Left renal pelvis (tissue), 4 donors: ENCODE measurements around the gene SLC19A2. TPM values are rescaled to one million over a fixed set of nuclear protein-coding genes. Genes with fewer than 3 reads are reported as not detected.
"Not testable (repeated sequence)": the region's sequence is repeated elsewhere in the genome, so short reads cannot be mapped to it uniquely, and the experiment has no call there.

Experiments used
- DNase-seq, 4 donors: peaks; one replicate each; pipeline ENCODE4 v3.0.0-alpha.2; 2013; ENCODE audit warnings: low read depth in 4 of 4, low spot score in 3 of 4
- polyA plus RNA-seq, 4 donors: library from polyadenylated mRNA; unstranded; fragments of 120-200 nt; gene quantifications; one replicate each; pipeline ENCODE4 v1.2.1, GENCODE V29; 2013; ENCODE audit not compliant: insufficient read length in 4 of 4

Gene SLC19A2, protein sequence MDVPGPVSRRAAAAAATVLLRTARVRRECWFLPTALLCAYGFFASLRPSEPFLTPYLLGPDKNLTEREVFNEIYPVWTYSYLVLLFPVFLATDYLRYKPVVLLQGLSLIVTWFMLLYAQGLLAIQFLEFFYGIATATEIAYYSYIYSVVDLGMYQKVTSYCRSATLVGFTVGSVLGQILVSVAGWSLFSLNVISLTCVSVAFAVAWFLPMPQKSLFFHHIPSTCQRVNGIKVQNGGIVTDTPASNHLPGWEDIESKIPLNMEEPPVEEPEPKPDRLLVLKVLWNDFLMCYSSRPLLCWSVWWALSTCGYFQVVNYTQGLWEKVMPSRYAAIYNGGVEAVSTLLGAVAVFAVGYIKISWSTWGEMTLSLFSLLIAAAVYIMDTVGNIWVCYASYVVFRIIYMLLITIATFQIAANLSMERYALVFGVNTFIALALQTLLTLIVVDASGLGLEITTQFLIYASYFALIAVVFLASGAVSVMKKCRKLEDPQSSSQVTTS
- 10 to 100 TPM in 3 of 4 donors, 1 to 10 TPM in 1; 6.7 to 21.8 (median 18.5) TPM for polyA plus RNA-seq

DNA sequence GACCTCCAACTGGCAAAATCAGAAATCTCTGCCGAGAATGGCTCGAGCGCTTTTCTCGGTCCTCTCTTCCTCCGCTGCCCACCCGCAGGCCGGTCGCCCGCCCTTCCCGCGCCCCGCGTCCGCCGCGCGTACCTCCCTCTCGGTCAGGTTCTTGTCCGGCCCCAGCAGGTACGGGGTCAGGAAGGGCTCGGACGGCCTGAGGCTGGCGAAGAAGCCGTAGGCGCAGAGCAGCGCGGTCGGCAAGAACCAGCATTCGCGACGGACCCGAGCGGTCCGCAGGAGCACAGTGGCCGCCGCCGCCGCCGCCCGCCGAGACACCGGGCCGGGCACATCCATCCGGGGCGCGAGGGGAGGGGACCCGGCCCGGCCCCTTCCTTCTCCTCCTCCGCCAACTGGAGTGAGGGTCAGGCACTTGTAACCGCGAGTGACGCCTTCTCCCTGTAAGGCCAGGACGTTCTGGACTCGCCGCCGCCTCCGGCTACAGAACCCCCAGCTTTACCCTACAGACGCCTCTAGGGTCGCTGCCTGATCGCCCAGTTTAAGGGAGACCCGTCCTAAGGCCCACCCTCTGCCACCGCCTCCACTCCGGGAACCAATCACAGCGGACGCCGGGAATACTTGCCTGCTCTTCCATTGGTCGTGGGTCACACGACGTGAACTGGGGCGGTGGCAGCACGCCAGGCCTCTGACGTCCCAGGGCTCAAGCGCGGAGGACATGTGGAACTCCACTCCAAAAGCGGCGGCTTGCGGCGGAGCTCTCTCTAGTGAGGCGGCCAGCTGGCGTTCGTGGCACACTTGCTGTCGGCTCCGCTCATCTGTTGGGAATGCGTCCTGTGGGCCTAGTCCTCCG, at the start of gene SLC19A2:
SLC19A2 (minus strand) TSS at position 514 of the 850 bp plus-strand sequence; CDS start at position 336, 178 bp downstream.
- peak; percentile 96 to 98 (median 96) for DNase-seq

DNA sequence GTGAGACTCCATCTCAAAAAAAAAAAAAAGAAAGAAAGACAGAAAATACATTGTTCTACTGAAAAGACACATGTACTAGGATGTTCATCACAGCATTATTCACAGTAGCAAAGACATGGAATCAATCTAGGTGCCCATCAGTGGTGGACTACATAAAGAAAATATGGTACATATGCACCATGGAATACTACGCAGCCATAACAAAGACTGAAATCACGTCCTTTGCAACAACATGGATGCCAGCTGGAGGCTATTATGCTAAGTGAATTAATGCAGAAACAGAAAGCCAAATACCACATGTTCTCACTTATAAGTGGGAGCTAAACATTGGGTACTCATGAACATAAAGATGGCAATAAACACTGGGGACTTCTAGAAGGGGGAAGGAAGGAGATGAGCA, 48.9 kb upstream of the SLC19A2 start:
- DNase-seq = no peak

DNA sequence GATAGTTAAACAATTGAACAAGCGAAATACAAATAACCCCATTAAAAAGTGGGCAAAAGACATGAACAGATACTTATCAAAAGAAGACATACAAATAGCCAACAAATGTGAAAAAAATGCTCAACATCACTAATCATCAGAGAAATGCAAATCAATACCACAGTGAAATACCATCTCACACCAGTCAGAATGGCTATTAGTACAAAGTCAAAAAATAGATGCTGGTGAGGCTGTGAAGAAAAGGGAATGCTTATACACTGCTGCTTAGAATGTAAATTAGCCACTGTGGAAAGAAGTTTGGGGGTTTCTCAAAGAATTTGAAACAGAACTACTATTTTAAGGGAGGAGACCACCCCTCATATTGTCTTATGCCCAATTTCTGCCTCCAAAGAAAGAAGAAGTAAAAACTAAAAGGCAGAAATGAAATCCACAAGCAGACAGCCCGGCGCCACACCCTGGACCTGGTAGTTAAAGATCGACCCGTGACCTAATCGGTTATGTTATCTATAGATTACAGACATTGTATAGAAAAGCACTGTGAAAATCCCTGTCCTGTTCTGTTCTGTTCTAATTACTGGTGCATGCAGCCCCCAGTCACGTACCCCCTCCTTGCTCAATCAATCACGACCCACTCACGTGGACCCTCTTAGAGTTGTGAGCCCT, 47.9 kb upstream of the SLC19A2 start:
- not testable (repeated sequence) for DNase-seq

DNA sequence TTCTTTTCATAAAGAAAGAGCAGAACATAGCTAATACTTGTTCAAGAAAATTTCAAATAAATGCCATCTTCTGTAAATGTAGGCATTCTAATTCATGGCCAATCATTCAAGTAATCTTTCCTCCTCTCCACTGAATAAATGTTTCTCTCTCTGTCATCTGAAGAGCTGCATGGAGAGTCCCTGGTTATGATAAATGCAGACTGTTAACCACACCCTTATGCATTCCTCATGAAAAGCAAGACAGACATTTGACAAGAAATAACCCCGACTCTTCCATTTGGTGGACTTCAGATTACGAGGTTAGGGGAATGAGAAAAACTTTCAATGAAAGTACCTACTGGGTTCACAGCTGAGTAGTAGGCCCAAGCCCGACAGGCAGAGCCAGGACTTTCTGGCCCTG, 44.7 kb upstream of the SLC19A2 start:
- DNase-seq = no peak

DNA sequence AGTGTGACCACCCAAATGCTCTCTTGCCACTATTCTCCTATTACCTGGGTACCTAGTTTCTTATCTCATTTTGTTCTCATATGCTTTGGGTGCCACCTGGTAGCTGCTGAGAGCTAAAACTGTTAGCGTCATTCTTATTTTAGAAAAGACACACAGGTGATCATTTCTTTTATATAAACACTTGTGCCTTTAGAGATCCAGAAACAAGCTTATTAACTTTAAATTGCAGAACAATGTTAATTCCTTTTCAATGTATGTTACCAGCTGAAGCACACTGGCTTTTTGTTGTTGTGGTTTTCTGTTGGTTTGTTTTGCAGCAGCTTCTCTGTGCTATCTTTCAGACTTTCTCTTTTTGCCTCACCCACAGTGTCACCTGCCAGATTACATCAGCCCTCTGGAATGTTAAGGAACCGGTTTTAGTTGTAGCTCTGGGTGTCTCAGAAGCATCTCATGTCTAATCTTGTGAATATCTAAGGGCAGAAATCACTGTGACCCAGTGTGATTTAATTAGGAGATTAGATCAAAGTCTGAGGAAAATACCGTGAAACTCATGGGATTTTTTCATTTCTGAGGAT, 43.4 kb upstream of the SLC19A2 start:
- peak in 2 of 4 donors; percentile 24 to 36 for DNase-seq

DNA sequence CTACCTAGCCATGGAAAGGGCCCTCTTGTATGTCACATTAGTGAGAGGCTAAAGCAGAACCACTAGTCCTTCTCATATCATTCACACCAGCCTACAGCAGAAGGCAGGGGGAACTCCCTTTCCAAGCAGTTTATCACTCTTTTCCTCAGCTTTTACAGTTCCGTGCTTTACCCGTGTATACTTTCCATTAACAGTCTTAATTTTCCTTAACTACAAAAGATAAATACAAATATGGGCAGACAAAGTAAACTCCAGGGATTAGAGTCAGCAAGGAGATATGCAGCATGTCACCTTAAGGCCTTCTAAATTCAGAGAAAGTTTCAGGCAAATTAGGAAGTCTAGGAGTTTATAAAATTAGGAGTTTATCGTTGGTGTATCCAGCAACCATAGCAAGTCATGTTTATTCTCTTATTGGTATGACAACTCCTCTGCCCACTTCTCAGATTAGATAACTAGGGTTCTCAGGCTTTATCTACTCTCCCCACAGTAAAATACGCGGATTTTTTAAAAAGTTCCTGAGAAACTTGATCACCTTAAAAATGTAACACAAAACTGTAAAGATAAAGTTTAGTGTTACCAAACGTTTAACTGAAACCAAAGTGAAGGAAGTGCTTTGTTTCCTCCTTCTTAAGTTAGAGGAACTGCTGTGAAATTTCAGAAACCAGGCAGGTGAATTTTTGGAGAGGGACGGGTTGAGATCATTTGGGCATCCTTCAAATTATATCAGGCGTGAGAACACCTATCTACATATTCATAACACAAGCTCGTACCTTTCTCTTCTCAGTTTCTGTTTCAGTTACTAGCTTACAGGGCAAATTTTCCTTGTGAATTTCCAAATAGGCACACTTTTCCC, 42.7 kb upstream of the SLC19A2 start:
- no peak for DNase-seq

DNA sequence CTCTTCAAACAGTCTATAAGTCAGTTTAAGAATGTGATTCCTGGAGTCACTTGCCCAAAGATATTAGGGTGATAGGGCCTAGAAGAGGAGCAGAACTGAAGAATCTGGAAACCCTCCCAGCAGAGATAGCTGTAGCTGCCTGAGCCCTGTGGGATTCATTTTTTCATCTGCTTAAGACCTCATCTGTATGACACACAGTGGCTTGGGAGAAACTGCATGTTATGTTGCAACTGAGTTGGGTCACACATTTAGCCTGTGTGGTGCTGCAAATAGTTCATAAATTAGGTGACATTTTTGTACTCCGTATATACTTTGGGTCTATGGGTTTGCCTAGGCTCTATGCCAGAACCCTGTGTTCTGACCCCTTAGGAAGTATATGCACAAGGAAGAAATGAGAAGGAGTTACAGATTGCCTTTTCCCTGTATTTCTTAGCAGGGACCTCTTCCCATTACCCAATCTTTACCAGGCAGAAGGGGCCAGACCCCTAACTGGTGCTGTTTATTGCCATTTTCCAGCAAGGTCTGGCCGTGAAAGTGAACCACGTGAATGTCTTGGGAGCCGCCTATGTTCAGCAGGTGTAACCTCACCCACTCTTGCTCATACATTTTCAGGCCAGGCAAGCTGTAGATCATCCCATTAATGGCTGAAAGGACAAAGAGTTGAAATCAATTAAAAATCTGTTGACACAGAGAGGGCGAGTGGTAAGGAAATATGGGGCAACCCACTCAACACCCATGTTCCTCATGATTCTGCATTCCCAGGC, 41.9 kb upstream of the SLC19A2 start:
- DNase-seq = no peak

DNA sequence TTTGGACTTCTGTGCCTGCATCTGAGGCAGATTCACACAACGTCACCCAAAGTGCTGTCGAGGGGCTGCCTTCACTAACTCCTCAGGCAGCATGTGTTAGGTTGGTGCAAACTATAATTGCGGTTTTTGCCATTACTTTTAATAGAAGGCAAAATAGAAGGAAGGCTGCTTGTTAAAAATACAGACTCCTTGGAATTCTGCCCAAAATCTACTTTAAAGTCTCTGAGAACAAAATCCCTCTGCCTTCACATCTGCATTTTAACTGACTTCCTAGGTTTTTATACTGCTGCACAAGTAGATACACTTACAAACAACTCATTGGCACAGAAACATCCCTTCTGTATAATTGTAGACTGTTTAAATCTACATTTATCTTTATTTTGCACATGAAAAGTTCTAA, 41.3 kb upstream of the SLC19A2 start:
- no peak for DNase-seq

DNA sequence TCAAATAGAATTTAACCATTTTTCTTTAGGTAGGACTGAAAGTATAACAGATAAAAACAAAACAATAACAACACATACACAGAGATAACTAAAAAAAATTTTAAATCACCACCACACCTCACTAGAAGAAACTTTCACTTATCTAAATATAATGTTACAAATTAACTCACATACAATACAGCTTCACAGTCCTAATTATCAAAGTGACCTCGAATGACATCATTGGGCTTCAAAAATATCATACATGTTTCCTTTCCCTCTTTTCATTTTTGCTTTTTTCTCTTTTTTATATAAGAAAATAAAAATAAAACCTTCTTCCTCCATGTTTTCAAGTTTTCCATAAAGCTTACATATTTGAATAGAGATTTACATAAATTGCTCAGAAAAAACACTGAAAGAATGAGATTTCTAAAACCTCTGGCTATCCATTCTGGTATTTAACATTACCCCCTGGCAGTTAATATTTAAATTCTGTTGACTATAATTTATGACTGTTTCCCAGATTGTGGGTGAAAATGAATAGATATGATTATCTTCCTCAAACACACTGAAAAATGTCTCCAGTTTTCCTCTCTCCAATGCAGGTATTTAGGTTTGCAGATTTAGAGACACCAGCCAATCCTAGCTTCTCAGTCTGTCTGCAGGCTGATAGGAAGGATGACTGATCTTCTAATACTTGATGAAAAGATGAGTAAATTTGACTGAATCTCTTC, 40.5 kb upstream of the SLC19A2 start:
- no peak for DNase-seq

DNA sequence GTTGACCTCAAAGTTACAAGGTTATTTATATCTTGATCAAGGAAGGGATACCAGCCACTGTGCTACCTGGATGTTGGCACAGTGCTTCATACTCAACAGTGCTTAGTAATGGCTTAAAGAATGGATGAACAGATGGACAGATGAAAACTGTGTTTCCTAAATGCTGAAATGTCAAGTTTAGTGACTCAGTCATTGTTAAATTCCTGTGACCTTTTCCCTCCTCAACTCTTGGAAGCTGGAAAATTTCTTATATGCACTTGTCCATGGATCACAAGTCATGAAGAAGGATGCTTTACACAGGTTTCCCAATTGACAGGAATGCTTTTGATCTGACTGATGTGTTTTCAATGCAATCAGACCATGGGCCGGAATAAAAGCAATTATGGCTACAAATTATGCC, 39.6 kb upstream of the SLC19A2 start:
- no peak for DNase-seq

DNA sequence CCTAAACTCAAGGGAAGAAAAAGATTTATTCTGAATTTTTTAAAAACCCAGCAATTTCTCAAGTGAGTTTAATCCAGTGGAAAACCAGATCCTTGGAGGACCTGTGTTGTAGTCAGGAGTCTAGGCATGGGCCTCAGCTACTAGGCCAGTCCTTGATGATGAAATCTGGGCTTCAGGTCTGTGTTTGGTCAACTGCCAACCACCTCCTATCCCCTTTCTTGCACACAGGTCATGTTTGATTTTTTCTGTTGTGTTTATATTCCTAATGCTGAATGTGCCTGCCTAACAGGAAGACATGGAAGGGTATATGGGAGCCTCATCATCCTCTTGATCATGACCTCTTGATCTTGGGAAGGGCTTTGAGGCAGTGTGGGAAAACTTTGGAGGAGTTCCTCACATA, 38.2 kb upstream of the SLC19A2 start:
- DNase-seq = no peak

DNA sequence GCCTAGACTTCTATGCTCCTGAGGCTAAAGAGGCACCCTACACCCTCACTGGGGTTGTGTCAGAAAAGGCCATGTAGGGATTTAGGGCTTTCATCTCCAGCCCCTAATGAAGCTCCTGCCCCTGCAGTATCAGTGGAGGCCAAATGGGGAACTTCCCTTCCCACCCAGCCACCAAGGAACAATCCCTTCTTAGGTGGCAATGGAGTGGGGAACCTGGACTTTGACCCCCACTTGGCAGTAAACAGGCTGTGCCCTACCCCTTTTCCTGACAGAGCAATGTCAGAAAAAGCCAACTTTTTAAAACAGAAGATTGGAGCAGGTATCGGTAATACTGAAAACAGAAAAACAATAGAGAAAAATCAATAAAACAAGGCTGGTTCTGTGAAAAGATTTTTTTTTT, 35.5 kb upstream of the SLC19A2 start:
- no peak for DNase-seq

DNA sequence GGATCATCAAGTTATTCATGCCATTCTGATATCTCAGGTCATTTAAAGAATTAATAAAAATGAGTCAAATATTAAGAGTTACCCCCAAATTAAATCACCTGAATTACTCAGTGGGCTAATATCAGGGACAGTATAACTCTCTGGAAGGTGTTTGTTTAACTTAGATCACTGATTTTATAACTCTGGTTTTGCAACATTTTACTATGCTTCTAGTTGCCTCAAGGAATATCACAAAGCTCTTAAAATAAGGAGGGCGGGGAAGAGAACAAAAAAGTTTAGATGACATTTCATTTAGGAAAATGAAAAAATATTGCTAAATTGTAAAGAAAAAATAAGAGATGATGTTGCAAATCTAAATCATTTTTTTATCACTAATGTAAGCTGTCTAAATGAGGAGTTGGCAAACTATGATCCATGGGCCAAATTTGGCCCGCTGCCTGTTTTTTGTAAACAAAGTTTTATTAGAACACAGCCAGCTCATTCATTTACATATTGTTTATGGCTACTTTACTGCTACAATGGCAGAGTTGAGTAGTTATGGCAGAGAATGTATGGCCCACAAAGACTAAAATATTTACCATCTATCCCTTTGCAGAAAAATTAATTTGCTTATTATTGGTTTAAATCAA, 31.9 kb upstream of the SLC19A2 start:
- no peak for DNase-seq

DNA sequence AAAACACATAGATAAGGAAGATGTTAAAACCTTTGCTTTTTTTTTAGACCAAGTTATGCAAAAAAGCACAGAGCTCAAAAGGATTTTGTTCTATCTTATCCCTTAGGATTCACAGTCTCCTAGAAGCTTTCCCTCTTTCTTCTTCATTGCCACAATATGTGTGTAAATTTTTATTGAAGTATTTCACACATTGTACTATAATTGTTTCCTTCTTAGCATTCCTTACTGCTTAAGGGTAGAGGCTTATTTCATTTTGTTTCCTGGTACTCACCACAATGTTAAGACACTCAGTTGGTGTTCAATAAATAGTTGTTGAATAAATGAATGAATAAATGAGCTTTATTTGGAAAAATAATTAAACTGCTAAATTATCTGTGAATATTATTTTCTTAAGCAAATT, 29.9 kb upstream of the SLC19A2 start:
- no peak for DNase-seq

DNA sequence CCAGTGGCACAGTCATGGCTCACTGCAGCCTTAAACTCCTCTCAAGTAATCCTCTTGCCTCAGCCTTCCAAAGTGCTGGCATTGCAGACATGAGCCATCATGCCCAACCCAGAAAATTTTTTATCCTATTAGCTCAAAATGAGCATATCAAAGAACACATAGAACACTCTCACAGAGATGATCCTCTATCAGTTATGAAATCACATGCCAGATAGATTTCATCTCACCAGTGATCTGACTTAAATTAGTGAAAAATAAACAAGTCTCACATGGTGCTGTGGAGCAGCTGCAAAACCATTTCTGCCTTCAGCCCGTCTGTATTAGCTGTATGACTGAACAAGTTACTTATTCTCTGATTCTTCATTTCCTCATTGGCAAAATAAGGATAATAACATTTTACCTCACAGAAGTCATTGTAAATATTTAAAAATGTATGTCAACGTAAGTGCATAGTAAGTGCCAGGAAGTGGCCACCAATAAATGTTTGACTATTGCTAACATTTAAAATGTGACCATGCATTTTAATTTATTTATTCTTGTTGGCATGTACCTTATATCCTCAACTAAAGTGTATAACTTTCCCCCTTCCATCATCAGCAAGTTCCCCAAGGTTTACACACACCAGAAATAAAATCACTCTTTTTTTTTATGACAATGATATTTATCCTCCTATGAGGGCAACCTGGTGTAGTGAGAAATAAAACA, 29.0 kb upstream of the SLC19A2 start:
- DNase-seq = no peak

DNA sequence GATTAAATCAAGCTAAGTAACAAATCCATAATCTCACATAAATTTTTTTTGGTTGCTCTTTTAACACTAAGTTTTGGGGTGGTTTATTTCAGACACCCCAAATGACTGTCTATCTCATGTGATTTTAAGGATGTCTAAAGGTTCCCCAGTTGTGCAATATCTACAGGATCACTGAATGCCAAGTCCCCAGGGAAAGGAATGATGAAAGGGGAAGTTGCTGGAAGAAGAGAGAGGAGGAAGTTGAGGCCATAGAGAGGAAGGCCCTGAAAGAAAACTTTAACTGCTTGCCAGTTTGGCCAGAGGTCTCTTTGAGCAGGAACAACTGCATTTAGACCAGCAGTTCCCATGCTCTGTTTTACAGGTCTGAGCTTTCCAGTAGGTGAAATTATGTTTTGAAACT, 27.5 kb upstream of the SLC19A2 start:
- no peak for DNase-seq

DNA sequence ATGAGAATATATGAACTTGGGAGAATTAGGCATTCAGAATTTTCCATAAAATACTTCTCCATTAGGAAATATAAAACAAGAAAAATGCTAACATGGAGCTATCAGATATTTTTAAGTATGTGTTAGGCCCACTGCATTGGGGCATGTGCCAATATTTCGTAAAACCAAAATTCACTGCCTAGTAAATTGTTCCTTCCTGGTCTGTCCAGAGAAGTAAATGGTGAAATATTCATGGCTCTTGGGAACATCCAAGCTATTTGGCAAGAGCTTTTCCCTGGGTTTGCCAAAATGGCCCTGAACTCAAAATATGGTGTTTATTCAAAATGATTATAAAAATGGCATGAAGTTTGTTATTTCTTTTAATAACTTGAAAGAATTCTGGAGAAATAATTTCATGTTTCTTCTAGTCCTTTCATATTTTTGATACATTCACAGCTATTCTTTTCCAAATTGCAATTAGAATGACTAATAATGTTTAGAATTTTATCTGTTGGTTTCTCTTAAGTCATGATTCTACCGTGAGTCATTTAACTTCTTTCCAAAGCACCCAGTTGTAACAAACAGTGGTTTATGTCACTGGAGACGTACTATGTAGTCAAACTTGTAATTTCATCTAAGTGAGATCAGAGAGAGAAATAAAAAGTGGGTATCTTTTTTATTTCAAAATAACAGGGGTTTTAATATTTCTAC, 25.7 kb upstream of the SLC19A2 start:
- no peak for DNase-seq
